ENCODE measurements around the gene CCDC185. TPM values are rescaled to one million over a fixed set of nuclear protein-coding genes. Genes with fewer than 3 reads are reported as not detected.

Gene CCDC185
- total and polyA plus RNA-seq, 5 donors from 2014 or later = not detected

DNA sequence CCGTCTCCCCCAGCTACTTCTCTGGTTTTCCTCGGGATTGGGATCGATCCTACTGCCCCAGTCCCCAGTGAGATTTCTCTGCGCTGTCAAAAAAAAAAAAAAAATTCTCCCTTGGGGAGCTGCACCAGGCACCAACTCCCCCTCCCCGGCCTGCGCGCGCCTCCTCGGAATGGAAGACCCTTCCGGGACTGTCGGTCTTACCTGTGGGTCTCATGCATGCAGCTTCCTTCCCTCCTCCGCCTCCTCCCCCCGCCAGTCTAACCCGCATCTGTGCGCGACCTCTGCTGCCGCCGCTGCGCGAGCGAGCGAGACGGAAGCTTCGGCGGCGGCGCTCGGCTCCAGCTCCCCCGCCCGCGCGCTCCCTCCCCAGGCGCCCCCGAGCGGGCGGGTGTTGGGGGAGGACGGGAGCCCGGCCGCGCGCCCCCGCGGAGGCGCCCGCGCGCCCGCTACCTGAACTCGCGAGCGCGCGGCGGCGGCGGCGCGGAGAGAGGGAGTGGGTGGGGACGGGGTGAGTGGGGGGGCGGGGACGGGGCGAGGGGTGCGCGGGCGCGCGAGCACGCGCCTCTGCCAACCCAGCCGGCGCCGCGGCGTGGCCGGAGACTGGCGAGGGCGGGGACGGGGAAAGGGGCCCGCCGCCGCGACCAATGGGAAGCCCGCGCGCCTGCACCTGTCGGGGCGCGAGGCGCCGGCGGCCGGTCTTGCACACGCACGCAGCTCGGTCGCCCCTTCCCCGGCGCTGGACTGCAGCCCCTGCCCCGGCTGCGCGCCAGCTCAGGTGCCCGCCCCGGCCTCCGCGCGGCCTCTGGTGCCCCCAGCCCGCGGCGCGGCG lies 29.1 kb upstream of the CCDC185 start, which contains the start of gene SUSD4:
TSS of gene SUSD4 (minus strand) at position 321 of the 829 bp plus-strand sequence. CDS start 751 bp downstream, outside the sequence.
- Mint-ChIP-seq H3K4me1 (peaks cover 0 to 24% (median 11%) of the 10 kb centered on the region in 4 donors), H3K9me3 (peaks cover 0 to 2% (median 0%) of the 10 kb centered on the region in 7 donors), H3K4me3 (peak within 1 kb of the TSS; percentile 89 to 93 (median 90)), H3K36me3 (no peaks in the 10 kb centered on the region), H3K27ac (peak within 1 kb of the TSS in 2 of 3 donors; percentile 35 to 78), H3K27me3 (peaks cover 38% of the 10 kb centered on the region)
- Histone ChIP-seq H3K9me3 (ENCODE audit: control insufficient read depth in 2 of 2, low read length in 2 of 2) (no peaks in the 10 kb centered on the region), H3K36me3 (ENCODE audit: control insufficient read depth, insufficient read depth, low read length) (no peaks in the 10 kb centered on the region), H3K27ac (ENCODE audit: insufficient read depth, low read length, poor library complexity, severe bottlenecking) (peak within 1 kb of the TSS; percentile 23), H3K4me3 (ENCODE audit: low read depth, low read length) (peak within 1 kb of the TSS; percentile 37), H3K27me3 (ENCODE audit: control insufficient read depth, insufficient read depth, low read length) (peaks cover 9% of the 10 kb centered on the region), H3K4me1 (ENCODE audit: control insufficient read depth, insufficient read depth, low read length, poor library complexity, severe bottlenecking) (peaks cover 16% of the 10 kb centered on the region)
- DNase-seq (peak; percentile 40 to 76 (median 71)), ATAC-seq (ENCODE audit: low read depth in 2 of 2) (peak; percentile 82 to 87)

DNA sequence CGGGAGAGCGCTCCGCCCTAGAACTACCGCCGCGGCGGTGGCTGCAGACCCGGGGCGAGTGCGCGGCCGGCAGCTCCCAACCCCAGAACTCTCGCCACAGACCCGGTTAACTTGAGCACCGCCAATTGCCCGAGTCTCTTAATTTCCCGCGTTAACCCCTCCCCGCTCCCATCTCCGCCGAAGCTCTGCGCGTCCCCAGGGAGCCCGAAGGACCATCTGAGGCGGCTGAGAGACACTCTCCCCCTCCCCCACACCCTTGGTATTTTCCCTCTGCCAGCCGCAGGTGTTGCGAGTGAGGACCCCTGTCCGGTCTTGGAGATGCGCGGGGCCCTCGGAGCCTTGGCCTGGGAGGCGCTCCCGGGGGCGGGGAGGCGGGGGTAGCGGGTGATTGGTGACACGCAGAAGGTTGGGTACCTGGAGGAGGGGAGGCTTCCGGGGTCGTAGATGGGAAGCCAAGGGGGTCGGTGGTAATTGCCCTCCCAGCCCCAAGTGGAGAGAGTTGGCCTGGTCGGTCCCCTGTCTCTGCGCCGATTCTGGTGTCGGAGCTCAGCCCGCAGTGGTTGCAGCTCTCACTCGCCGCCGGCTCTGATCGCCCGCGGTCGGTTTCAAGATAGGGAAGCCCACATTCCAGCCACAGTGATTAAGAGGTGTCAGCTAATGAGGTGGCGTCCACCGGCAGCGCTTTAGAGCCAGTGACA lies 28.4 kb upstream of the CCDC185 start:
- H3K27ac Mint-ChIP-seq = peak overlapping the region in 2 of 3 donors; percentile 35 to 42
- H3K4me1 Mint-ChIP-seq = peaks cover 0 to 24% (median 11%) of the 10 kb centered on the region in 4 donors
- no peaks in the 10 kb centered on the region for H3K9me3 ChIP-seq (ENCODE audit: control insufficient read depth in 2 of 2, low read length in 2 of 2)
- peak overlapping the region; percentile 69 to 91 (median 84) for H3K4me3 Mint-ChIP-seq
- ATAC-seq (ENCODE audit: low read depth in 2 of 2) = no peak
- peaks cover 34% of the 10 kb centered on the region for H3K27me3 Mint-ChIP-seq
- H3K27ac ChIP-seq (ENCODE audit: insufficient read depth, low read length, poor library complexity, severe bottlenecking) = peak overlapping the region; percentile 23
- peaks cover 8% of the 10 kb centered on the region for H3K27me3 ChIP-seq (ENCODE audit: control insufficient read depth, insufficient read depth, low read length)
- H3K36me3 Mint-ChIP-seq = no peaks in the 10 kb centered on the region
- DNase-seq = peak in 2 of 3 donors; percentile 4 to 5
- peaks cover 0 to 2% (median 0%) of the 10 kb centered on the region in 7 donors for H3K9me3 Mint-ChIP-seq
- H3K36me3 ChIP-seq (ENCODE audit: control insufficient read depth, insufficient read depth, low read length) = no peaks in the 10 kb centered on the region
- H3K4me1 ChIP-seq (ENCODE audit: control insufficient read depth, insufficient read depth, low read length, poor library complexity, severe bottlenecking) = peaks cover 16% of the 10 kb centered on the region
- H3K4me3 ChIP-seq (ENCODE audit: low read depth, low read length) = no peak overlapping the region

DNA sequence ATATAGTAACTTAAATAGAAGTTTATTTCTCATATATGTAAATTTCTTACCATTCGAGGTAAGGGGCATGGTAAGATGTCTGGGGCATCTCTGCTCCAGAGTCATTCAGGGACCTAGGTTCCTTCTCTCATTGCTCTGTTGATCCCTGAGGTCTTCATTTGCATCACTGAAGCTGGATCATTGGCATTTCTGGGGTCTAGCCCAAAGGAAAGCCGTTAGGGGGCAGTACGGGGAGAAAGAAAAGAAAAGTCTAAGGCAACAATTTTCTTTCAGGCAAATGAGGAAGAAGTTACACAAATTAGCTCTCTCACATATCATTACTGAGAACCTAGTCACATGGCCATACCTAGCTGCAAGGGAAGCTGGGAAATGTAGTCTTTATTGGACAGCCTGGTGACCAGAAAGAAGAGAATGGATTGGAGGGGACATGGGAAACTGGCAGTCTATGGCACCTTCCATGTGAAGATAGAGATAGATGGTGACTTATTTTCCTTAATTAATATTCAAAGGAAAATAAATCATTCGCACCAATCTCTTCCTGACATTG lies 19.1 kb upstream of the CCDC185 start:
- peaks cover 0 to 8% of the 10 kb centered on the region in 2 experiments for H3K9me3 ChIP-seq (ENCODE audit: control insufficient read depth in 2 of 2, low read length in 2 of 2)
- Mint-ChIP-seq H3K27ac (no peak overlapping the region), H3K4me1 (no peaks in the 10 kb centered on the region), H3K4me3 (no peak overlapping the region), H3K36me3 (no peaks in the 10 kb centered on the region), H3K27me3 (peaks cover 11% of the 10 kb centered on the region), H3K9me3 (peaks cover 0 to 9% (median 4%) of the 10 kb centered on the region in 7 donors)
- H3K27ac ChIP-seq (ENCODE audit: insufficient read depth, low read length, poor library complexity, severe bottlenecking) = no peak overlapping the region
- H3K36me3 ChIP-seq (ENCODE audit: control insufficient read depth, insufficient read depth, low read length) = no peaks in the 10 kb centered on the region
- peaks cover 3% of the 10 kb centered on the region for H3K27me3 ChIP-seq (ENCODE audit: control insufficient read depth, insufficient read depth, low read length)
- no peaks in the 10 kb centered on the region for H3K4me1 ChIP-seq (ENCODE audit: control insufficient read depth, insufficient read depth, low read length, poor library complexity, severe bottlenecking)
- H3K4me3 ChIP-seq (ENCODE audit: low read depth, low read length) = no peak overlapping the region
- DNase-seq (no peak), ATAC-seq (ENCODE audit: low read depth in 2 of 2) (no peak)

DNA sequence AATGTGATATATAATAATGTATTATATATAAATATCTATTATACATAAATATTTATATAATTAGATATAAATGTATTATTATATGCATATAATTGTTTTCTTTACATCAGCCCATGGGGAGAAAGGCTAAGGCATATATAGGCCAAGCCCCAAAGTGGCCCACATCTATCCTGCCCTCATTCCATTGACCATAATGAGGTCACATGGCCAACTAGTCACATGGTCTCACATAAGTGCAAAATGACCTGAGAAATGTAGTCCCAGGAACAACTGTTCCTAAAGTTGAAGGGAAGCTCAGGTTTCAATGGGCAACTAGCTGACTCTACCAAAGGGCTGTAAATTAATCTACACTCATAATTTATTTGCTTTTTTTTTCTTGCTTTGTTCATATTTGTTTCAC lies 14.5 kb upstream of the CCDC185 start:
- no peaks in the 10 kb centered on the region for H3K4me1 ChIP-seq (ENCODE audit: control insufficient read depth, insufficient read depth, low read length, poor library complexity, severe bottlenecking)
- ATAC-seq (ENCODE audit: low read depth in 2 of 2) (no peak), DNase-seq (no peak)
- peaks cover 0 to 8% (median 3%) of the 10 kb centered on the region in 7 donors for H3K9me3 Mint-ChIP-seq
- H3K27ac Mint-ChIP-seq = no peak overlapping the region
- H3K27me3 Mint-ChIP-seq = peaks cover 7% of the 10 kb centered on the region
- peaks cover 0 to 8% of the 10 kb centered on the region in 2 experiments for H3K9me3 ChIP-seq (ENCODE audit: control insufficient read depth in 2 of 2, low read length in 2 of 2)
- H3K4me3 Mint-ChIP-seq = no peak overlapping the region
- H3K27me3 ChIP-seq (ENCODE audit: control insufficient read depth, insufficient read depth, low read length) = peaks cover 3% of the 10 kb centered on the region
- no peaks in the 10 kb centered on the region for H3K36me3 Mint-ChIP-seq
- H3K4me3 ChIP-seq (ENCODE audit: low read depth, low read length) = no peak overlapping the region
- no peaks in the 10 kb centered on the region for H3K4me1 Mint-ChIP-seq
- H3K36me3 ChIP-seq (ENCODE audit: control insufficient read depth, insufficient read depth, low read length) = no peaks in the 10 kb centered on the region
- H3K27ac ChIP-seq (ENCODE audit: insufficient read depth, low read length, poor library complexity, severe bottlenecking) = no peak overlapping the region

DNA sequence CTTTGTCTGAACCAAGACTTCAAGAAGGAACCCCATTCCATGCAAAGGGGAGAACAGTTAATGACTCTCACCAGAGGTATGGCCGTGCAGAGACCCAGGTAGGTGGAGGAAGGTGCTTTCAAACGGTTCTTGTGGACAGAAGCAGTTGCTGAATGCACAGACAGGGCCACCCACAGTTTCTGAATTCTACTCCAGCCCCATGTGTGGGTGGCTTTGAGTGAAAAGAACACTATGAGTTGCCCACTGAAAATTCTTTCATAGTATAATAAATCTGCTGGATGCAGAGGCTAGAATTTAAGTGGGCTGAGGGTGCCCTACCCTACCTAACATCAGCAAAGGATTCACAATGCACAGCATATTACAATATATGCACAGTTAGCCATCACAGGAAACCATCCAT lies 7.2 kb upstream of the CCDC185 start:
- Mint-ChIP-seq H3K4me1 (peaks cover 0 to 3% (median 0%) of the 10 kb centered on the region in 4 donors), H3K36me3 (no peaks in the 10 kb centered on the region), H3K27me3 (peaks cover 15% of the 10 kb centered on the region), H3K9me3 (peaks cover 0 to 4% (median 0%) of the 10 kb centered on the region in 7 donors), H3K4me3 (no peak overlapping the region), H3K27ac (no peak overlapping the region)
- no peak for DNase-seq
- ATAC-seq (ENCODE audit: low read depth in 2 of 2) = no peak
- no peaks in the 10 kb centered on the region for H3K9me3 ChIP-seq (ENCODE audit: control insufficient read depth in 2 of 2, low read length in 2 of 2)
- no peaks in the 10 kb centered on the region for H3K36me3 ChIP-seq (ENCODE audit: control insufficient read depth, insufficient read depth, low read length)
- no peaks in the 10 kb centered on the region for H3K27me3 ChIP-seq (ENCODE audit: control insufficient read depth, insufficient read depth, low read length)
- H3K27ac ChIP-seq (ENCODE audit: insufficient read depth, low read length, poor library complexity, severe bottlenecking) = no peak overlapping the region
- H3K4me1 ChIP-seq (ENCODE audit: control insufficient read depth, insufficient read depth, low read length, poor library complexity, severe bottlenecking) = no peaks in the 10 kb centered on the region
- H3K4me3 ChIP-seq (ENCODE audit: low read depth, low read length) = no peak overlapping the region

DNA sequence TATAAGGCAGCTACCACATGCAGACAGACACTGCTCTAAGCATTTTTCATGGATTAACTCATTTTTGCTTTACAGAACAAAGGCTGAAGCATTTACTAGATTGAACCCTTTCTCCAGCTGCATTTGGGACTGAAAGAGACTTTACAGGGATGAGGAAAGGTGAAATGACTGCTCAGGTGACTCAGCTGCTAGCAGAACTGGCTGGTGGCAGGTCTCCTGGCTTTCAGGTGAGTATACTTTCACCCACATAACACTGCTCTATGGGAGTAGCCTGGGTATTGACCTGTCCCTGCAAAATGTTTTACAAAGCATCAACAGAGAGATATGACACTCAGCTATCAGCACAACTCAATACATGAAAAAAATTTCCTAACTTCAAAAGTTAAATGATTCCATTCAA lies 2.6 kb upstream of the CCDC185 start:
- Histone ChIP-seq H3K27me3 (ENCODE audit: control insufficient read depth, insufficient read depth, low read length) (peaks cover 5% of the 10 kb centered on the region), H3K4me3 (ENCODE audit: low read depth, low read length) (no peak overlapping the region), H3K27ac (ENCODE audit: insufficient read depth, low read length, poor library complexity, severe bottlenecking) (no peak overlapping the region), H3K9me3 (ENCODE audit: control insufficient read depth in 2 of 2, low read length in 2 of 2) (no peaks in the 10 kb centered on the region), H3K36me3 (ENCODE audit: control insufficient read depth, insufficient read depth, low read length) (no peaks in the 10 kb centered on the region), H3K4me1 (ENCODE audit: control insufficient read depth, insufficient read depth, low read length, poor library complexity, severe bottlenecking) (no peaks in the 10 kb centered on the region)
- ATAC-seq (ENCODE audit: low read depth in 2 of 2) = no peak
- no peak overlapping the region for H3K4me3 Mint-ChIP-seq
- H3K27me3 Mint-ChIP-seq = peaks cover 38% of the 10 kb centered on the region
- no peaks in the 10 kb centered on the region for H3K36me3 Mint-ChIP-seq
- DNase-seq = no peak
- no peak overlapping the region for H3K27ac Mint-ChIP-seq
- H3K9me3 Mint-ChIP-seq = peaks cover 0 to 9% (median 0%) of the 10 kb centered on the region in 7 donors
- peaks cover 0 to 3% (median 1%) of the 10 kb centered on the region in 4 donors for H3K4me1 Mint-ChIP-seq

DNA sequence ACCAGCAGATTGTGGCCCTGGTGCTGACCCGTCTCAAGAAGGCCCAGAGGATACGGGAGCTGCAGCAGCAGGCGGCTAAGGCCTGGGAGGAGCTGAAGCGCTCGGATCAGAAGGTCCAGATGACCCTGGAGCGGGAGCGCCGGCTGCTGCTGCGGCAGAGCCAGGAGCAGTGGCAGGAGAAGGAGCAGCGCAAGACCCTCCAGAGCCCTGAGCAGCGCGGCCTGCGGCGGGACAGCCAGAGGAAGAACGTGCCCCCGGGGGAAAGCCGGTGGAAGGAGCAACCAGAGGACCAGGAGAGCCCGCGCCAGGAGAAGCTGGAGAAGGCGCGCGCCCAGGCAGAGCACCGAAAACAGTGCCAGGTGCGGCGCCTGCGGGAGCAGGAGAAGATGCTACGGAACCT lies 1.0 kb downstream of the CCDC185 start:
- H3K4me3 Mint-ChIP-seq = no peak overlapping the region
- Histone ChIP-seq H3K27me3 (ENCODE audit: control insufficient read depth, insufficient read depth, low read length) (peaks cover 5% of the 10 kb centered on the region), H3K4me1 (ENCODE audit: control insufficient read depth, insufficient read depth, low read length, poor library complexity, severe bottlenecking) (no peaks in the 10 kb centered on the region), H3K9me3 (ENCODE audit: control insufficient read depth in 2 of 2, low read length in 2 of 2) (no peaks in the 10 kb centered on the region), H3K36me3 (ENCODE audit: control insufficient read depth, insufficient read depth, low read length) (no peaks in the 10 kb centered on the region), H3K27ac (ENCODE audit: insufficient read depth, low read length, poor library complexity, severe bottlenecking) (no peak overlapping the region), H3K4me3 (ENCODE audit: low read depth, low read length) (no peak overlapping the region)
- DNase-seq (no peak), ATAC-seq (ENCODE audit: low read depth in 2 of 2) (no peak)
- H3K27ac Mint-ChIP-seq = no peak overlapping the region
- peaks cover 31% of the 10 kb centered on the region for H3K27me3 Mint-ChIP-seq
- peaks cover 0 to 3% (median 1%) of the 10 kb centered on the region in 4 donors for H3K4me1 Mint-ChIP-seq
- H3K9me3 Mint-ChIP-seq = peaks cover 0 to 9% (median 0%) of the 10 kb centered on the region in 7 donors
- no peaks in the 10 kb centered on the region for H3K36me3 Mint-ChIP-seq
